Nephron (organoid): Measurements from ENCODE around the gene ROS1.

Source experiments
- H3K27ac Mint-ChIP-seq, 3 experiments: 2 replicates each; pipeline ENCODE4 v1.8.0; 2020; ENCODE audit warnings: mixed read lengths in 3 of 3, mild to moderate bottlenecking in 2 of 3, moderate library complexity in 1 of 3
- H3K27me3 Mint-ChIP-seq: 2 replicates; pipeline ENCODE4 v1.8.0; 2021; ENCODE audit warnings: low read depth, mild to moderate bottlenecking, moderate library complexity, mixed read lengths
- H3K36me3 Mint-ChIP-seq: 2 replicates; pipeline ENCODE4 v1.8.0; 2020; ENCODE audit warnings: low read depth, mixed read lengths
- H3K4me1 Mint-ChIP-seq: 2 replicates; pipeline ENCODE4 v1.8.0; 2020; ENCODE audit warnings: mixed read lengths
- H3K4me3 Mint-ChIP-seq, 3 experiments: 2 replicates each; pipeline ENCODE4 v1.8.0; 2020; ENCODE audit warnings: mild to moderate bottlenecking in 3 of 3, mixed read lengths in 3 of 3, moderate library complexity in 2 of 3
- H3K9me3 Mint-ChIP-seq: 2 replicates; pipeline ENCODE4 v1.8.0; 2020; ENCODE audit warnings: mixed read lengths
- TF ChIP-seq, protein P1 (sequence below), 3 experiments: fragments of 200-600 bp; sonication (generic); IDR thresholded peaks; one replicate each; pipeline ENCODE4 v1.5.0; 2021; ENCODE audit warnings: antibody characterized with exemption in 3 of 3; ENCODE audit not compliant: unreplicated experiment in 3 of 3

The ROS1 gene

DNA sequence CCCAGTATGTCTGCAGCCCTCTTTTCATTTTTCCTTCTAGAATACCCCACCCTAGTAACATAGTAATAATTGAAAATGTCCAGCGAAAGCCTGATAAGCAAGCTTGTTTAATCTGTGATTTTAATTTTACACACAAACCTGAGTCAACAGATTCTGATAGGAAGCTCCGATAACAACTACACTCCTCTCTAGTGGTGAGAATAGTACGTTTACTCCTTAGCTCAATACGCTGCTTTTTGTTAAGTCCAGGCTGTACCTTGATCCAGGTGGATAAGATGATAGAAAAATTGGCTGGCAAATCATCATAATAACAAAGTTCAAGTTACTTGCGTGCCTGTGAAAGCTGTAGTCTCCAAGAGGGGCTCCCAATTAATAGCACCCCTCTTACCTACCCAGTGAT, 31.3 kb upstream of the ROS1 start:
- Mint-ChIP-seq H3K4me3 (no peak overlapping the region), H3K36me3 (no peaks in the 10 kb centered on the region), H3K27ac (no peak overlapping the region), H3K4me1 (no peaks in the 10 kb centered on the region), H3K27me3 (no peaks in the 10 kb centered on the region), H3K9me3 (no peaks in the 10 kb centered on the region)
- TF ChIP-seq, protein P1, sequence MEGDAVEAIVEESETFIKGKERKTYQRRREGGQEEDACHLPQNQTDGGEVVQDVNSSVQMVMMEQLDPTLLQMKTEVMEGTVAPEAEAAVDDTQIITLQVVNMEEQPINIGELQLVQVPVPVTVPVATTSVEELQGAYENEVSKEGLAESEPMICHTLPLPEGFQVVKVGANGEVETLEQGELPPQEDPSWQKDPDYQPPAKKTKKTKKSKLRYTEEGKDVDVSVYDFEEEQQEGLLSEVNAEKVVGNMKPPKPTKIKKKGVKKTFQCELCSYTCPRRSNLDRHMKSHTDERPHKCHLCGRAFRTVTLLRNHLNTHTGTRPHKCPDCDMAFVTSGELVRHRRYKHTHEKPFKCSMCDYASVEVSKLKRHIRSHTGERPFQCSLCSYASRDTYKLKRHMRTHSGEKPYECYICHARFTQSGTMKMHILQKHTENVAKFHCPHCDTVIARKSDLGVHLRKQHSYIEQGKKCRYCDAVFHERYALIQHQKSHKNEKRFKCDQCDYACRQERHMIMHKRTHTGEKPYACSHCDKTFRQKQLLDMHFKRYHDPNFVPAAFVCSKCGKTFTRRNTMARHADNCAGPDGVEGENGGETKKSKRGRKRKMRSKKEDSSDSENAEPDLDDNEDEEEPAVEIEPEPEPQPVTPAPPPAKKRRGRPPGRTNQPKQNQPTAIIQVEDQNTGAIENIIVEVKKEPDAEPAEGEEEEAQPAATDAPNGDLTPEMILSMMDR (IDR thresholded peaks at IDR 0.05; ENCODE audit: unreplicated experiment in 3 of 3), result no peak

DNA sequence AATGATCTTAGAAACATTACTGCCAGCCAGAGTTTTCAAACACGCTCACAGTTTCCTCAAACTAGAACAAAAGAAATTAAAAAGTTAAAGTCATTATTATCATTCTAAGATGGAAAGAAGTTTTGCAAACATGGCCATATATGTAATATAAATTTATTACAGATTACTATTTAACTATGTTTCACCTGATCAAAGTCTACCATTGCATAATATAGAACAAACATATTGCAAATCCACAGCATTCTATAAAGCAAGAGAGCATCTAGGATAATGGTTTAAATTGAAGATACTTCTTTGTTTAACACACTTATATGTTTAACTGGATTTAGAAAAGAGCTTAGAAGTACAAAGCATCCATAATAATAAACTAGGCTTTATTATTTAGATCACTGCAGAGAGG, 30.5 kb upstream of the ROS1 start:
- H3K4me1 Mint-ChIP-seq, result no peaks in the 10 kb centered on the region
- H3K27ac Mint-ChIP-seq, result no peak overlapping the region
- H3K9me3 Mint-ChIP-seq, result no peaks in the 10 kb centered on the region
- TF ChIP-seq, protein P1 (IDR thresholded peaks at IDR 0.05; ENCODE audit: unreplicated experiment in 3 of 3), result no peak
- no peaks in the 10 kb centered on the region for H3K27me3 Mint-ChIP-seq
- H3K4me3 Mint-ChIP-seq, result no peak overlapping the region
- H3K36me3 Mint-ChIP-seq, result no peaks in the 10 kb centered on the region

DNA sequence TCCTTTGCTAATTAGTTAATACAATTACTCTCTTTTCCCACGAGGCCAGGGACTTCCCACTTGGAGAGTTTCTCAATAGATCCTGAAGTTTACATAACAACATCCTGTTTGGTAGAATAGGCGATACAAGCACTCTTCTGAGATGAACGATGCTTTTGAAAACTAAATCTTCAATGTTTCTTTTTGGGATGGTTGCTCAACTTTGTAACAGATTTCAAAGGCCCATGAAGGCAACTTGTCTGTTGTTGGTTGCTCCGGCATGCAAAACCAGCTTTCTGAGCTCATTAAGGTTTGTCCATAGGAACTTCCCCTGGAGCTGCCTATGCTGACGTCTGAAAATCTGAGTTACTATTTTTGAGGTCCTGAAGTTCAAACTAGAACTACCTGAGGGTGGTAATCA, 25.9 kb upstream of the ROS1 start:
- Mint-ChIP-seq H3K27ac (no peak overlapping the region), H3K9me3 (no peaks in the 10 kb centered on the region), H3K36me3 (no peaks in the 10 kb centered on the region), H3K27me3 (peaks cover 6% of the 10 kb centered on the region), H3K4me3 (no peak overlapping the region), H3K4me1 (peaks cover 15% of the 10 kb centered on the region)
- TF ChIP-seq, protein P1 (IDR thresholded peaks at IDR 0.05; ENCODE audit: unreplicated experiment in 3 of 3), result no peak

DNA sequence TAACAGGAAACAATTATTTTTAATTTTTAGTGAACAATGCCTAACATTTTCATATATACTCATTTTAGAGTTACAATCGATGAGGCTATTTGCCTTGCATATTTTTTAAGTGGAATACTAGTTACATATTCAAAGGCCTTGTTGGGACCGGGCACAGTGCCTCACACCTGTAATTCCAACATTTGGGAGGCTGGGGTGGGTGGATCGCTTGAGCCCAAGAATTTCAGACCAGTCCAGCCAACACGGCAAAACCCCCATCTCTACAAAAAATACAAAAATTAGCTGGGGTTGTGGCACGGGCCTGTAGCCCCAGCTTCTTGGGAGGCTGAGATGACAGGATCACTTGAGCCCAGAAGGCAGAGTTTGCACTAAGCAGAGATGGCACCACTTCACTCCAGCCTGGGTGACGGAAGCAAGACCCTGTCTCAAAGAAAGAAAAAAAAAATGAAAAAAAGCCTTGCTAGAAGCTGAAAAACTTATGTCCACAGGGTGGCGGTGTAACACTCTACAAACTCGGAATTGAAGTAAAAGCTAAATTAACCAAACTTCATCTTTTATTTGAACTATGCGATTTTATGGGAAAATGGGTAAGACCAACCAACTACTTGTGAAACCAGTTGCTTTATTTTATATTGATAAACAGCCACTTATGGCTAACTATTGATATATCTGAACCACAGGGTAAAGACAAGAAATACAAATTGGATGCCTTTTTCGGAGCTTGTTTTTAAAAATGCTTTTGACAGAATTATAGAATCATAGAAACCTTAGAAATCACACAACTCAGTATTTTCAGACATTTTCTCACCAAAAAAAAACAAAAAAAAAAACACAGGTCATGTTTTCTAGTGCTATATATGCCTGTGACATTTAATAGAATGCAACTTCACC, 24.1 kb upstream of the ROS1 start:
- TF ChIP-seq, protein P1 (IDR thresholded peaks at IDR 0.05; ENCODE audit: unreplicated experiment in 3 of 3), result peak; percentile 67 to 81 (median 79)
- Mint-ChIP-seq H3K27me3 (peaks cover 6% of the 10 kb centered on the region), H3K9me3 (no peaks in the 10 kb centered on the region), H3K36me3 (no peaks in the 10 kb centered on the region), H3K27ac (no peak overlapping the region), H3K4me3 (no peak overlapping the region), H3K4me1 (peaks cover 15% of the 10 kb centered on the region)

DNA sequence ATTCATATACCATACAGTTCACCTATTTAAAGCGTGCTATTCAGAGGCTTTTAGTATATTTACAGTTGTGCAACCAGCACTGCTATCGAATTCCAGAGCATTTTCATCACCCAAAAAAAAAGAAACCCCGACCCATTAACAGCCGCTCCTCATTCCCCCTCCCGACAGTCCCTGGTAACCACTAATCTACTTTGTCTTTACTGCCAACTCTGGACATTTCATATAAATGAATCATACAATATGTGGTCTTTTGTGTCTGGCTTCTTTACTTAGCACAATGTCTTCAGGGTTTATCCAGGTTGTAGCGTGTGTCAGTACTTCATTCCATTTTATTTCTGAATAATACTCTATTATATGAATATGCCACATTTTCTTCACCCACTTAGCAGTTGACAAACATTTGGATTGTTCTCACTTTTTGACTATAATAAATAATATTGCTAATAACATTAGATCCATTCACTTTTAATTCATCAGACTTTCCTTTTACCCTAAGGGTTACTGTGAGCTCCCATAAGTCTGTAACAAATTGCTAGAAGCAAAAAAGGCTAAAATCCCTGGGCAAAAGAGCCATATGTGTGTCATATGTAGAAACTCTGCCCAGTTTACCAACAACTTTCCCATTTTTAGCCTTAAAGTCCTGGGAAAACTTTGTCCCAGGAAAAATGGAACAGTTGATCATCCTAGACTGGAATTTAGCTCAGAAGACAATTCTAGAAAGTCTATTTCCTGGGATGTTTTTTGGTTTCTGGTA, 23.2 kb upstream of the ROS1 start:
- H3K36me3 Mint-ChIP-seq, result no peaks in the 10 kb centered on the region

More for the DNA sequence above, 23.2 kb upstream of the ROS1 start:
- Mint-ChIP-seq H3K4me1 (peaks cover 15% of the 10 kb centered on the region), H3K27me3 (peaks cover 6% of the 10 kb centered on the region), H3K4me3 (no peak overlapping the region), H3K9me3 (no peaks in the 10 kb centered on the region), H3K27ac (peak overlapping the region in 1 of 3 experiments; percentile 7)
- TF ChIP-seq, protein P1 (IDR thresholded peaks at IDR 0.05; ENCODE audit: unreplicated experiment in 3 of 3), result no peak
